H1 (cell line): ENCODE results near the gene GPC3. TPM values are rescaled to one million over a fixed set of nuclear protein-coding genes. Genes with fewer than 3 reads are reported as not detected.
"Not testable (repeated sequence)": the region's sequence is repeated elsewhere in the genome, so short reads cannot be mapped to it uniquely, and the experiment has no call there.

Source experiments
- CTCF ChIA-PET: fragments of 300-600 bp; sonication (Branson Sonifier 250); formaldehyde crosslinking; loops from one replicate; lab custom pipeline; 2021; ENCODE audit not compliant: partially characterized antibody; lab: Charles Lee
- POLR2A ChIA-PET: fragments of 300-600 bp; sonication (Branson Sonifier 250); formaldehyde crosslinking; loops from one replicate; lab custom pipeline; 2021; ENCODE audit warnings: inconsistent platforms; ENCODE audit not compliant: partially characterized antibody; lab: Charles Lee
- DNase-seq, 2 experiments: peaks; one replicate each; pipeline versions ENCODE4 v3.0.0 to v3.0.0-alpha.2; 2010 to 2022; ENCODE audit warnings: low spot score in 2 of 2, low read depth in 1 of 2, mixed read lengths in 1 of 2
- FAIRE-seq: peaks from 2 replicates; lab custom pipeline; 2011; peaks lifted over from hg19 to GRCh38; lab: Jason Lieb, UNC
- H2AFZ ChIP-seq: 2 replicates; pipeline ENCODE4 v1.8.1; 2012; ENCODE audit warnings: low read length, inconsistent platforms
- H2AK5ac ChIP-seq: 2 replicates; pipeline ENCODE4 v1.6.1; 2013; ENCODE audit warnings: low read depth, low read length
- H2BK120ac ChIP-seq: replicated peaks from 2 replicates; pipeline ENCODE3; 2013; ENCODE audit warnings: low read depth, low read length, inconsistent platforms
- H2BK12ac ChIP-seq: 2 replicates; pipeline ENCODE4 v1.6.1; 2013; ENCODE audit warnings: low read depth, low read length
- H2BK15ac ChIP-seq: 2 replicates; pipeline ENCODE4 v1.6.1; 2013; ENCODE audit warnings: low read length
- H2BK20ac ChIP-seq: 2 replicates; pipeline ENCODE4 v1.6.1; 2013; ENCODE audit warnings: low read length
- H2BK5ac ChIP-seq: 2 replicates; pipeline ENCODE4 v1.6.1; 2013; ENCODE audit warnings: low read depth, low read length
- H3K14ac ChIP-seq: 2 replicates; pipeline ENCODE4 v1.6.1; 2013; ENCODE audit warnings: inconsistent platforms; ENCODE audit not compliant: insufficient read length
- H3K18ac ChIP-seq: 2 replicates; pipeline ENCODE4 v1.6.1; 2013; ENCODE audit warnings: low read length; ENCODE audit errors: extremely low read depth
- H3K23ac ChIP-seq: 2 replicates; pipeline ENCODE4 v1.6.1; 2013; ENCODE audit warnings: inconsistent platforms; ENCODE audit not compliant: insufficient read length
- H3K23me2 ChIP-seq: 2 replicates; pipeline ENCODE4 v1.6.1; 2013; ENCODE audit warnings: low read depth, low read length
- H3K27ac ChIP-seq: 2 replicates; pipeline ENCODE4 v1.6.1; 2011; ENCODE audit warnings: low read depth, low read length, inconsistent platforms
- H3K27me3 ChIP-seq, 4 experiments: replicated peaks in 1 of 4; 1 replicate in 1 of 4; 2 replicates in 3 of 4; pipeline versions ENCODE4 v1.6.1 to v1.8.1; 2011 to 2013; ENCODE audit warnings: low read length in 3 of 4, mild to moderate bottlenecking in 3 of 4, inconsistent platforms in 2 of 4, mixed read lengths in 2 of 4, moderate library complexity in 1 of 4; ENCODE audit not compliant: control insufficient read depth in 3 of 4, insufficient read depth in 3 of 4; ENCODE audit errors: extremely low read depth in 1 of 4
- H3K36me3 ChIP-seq, 4 experiments: 2 replicates each; pipeline versions ENCODE4 v1.6.1 to v1.8.1; 2011 to 2013; ENCODE audit warnings: mild to moderate bottlenecking in 4 of 4, low read length in 3 of 4, moderate library complexity in 2 of 4, control low read depth in 1 of 4, inconsistent platforms in 1 of 4; ENCODE audit not compliant: insufficient read depth in 4 of 4, control insufficient read depth in 2 of 4
- H3K4ac ChIP-seq: replicated peaks from 2 replicates; pipeline ENCODE3; 2013; ENCODE audit warnings: low read length, low read depth, mixed read lengths, inconsistent platforms; ENCODE audit not compliant: insufficient read length
- H3K4me1 ChIP-seq, 4 experiments: replicated peaks in 1 of 4; 1 replicate in 1 of 4; 2 replicates in 3 of 4; pipeline versions ENCODE4 v1.6.1 to v1.8.1; 2011 to 2013; ENCODE audit warnings: low read length in 3 of 4, inconsistent platforms in 2 of 4, mixed read lengths in 1 of 4; ENCODE audit not compliant: insufficient read depth in 4 of 4, control insufficient read depth in 3 of 4
- H3K4me2 ChIP-seq, 2 experiments: 2 replicates each; pipeline versions ENCODE4 v1.6.1 to v1.8.1; 2011 to 2013; ENCODE audit warnings: low read depth in 2 of 2, low read length in 2 of 2, control low read depth in 1 of 2, inconsistent platforms in 1 of 2, mild to moderate bottlenecking in 1 of 2; ENCODE audit not compliant: insufficient read depth in 1 of 2
- H3K4me3 ChIP-seq, 4 experiments: fragments of 200-600, 300-600 bp in 1 of 4; sonication (generic), shearing (Covaris generic), sonication (Bioruptor Twin) in 1 of 4; 2 replicates each; pipeline versions ENCODE4 v1.5.1 to v1.8.1; 2011 to 2016; ENCODE audit warnings: low read length in 4 of 4, low read depth in 3 of 4, control low read depth in 2 of 4, inconsistent platforms in 2 of 4, mild to moderate bottlenecking in 2 of 4, mixed read lengths in 1 of 4, moderate library complexity in 1 of 4; ENCODE audit not compliant: insufficient read depth in 2 of 4; ENCODE audit errors: extremely low read depth in 1 of 4
- H3K56ac ChIP-seq: replicated peaks from 2 replicates; pipeline ENCODE3; 2013; ENCODE audit warnings: low read depth, mild to moderate bottlenecking, mixed read lengths, low read length, inconsistent platforms; ENCODE audit not compliant: insufficient read length
- H3K79me1 ChIP-seq: 2 replicates; pipeline ENCODE4 v1.6.1; 2013; ENCODE audit warnings: low read depth, low read length, control low read depth
- H3K79me2 ChIP-seq, 2 experiments: 2 replicates each; pipeline versions ENCODE4 v1.6.1 to v1.8.1; 2012 to 2013; ENCODE audit warnings: low read length in 2 of 2, mild to moderate bottlenecking in 2 of 2, inconsistent platforms in 1 of 2; ENCODE audit not compliant: insufficient read depth in 2 of 2, control insufficient read depth in 1 of 2
- H3K9ac ChIP-seq, 4 experiments: replicated peaks in 1 of 4; 1 replicate in 1 of 4; 2 replicates in 3 of 4; pipeline versions ENCODE4 v1.6.1 to v1.8.1; 2011 to 2013; ENCODE audit warnings: low read depth in 3 of 4, low read length in 3 of 4, control low read depth in 2 of 4, mild to moderate bottlenecking in 2 of 4, moderate library complexity in 2 of 4, inconsistent platforms in 1 of 4; ENCODE audit errors: extremely low read depth in 1 of 4
- H3K9me3 ChIP-seq, 2 experiments: 2 replicates each; pipeline versions ENCODE4 v1.6.1 to v1.8.1; 2012 to 2013; ENCODE audit warnings: mild to moderate bottlenecking in 2 of 2, moderate library complexity in 2 of 2, control low read depth in 1 of 2, inconsistent platforms in 1 of 2, low read depth in 1 of 2, low read length in 1 of 2, mixed read lengths in 1 of 2; ENCODE audit not compliant: insufficient read depth in 2 of 2
- H4K20me1 ChIP-seq, 2 experiments: replicated peaks in 1 of 2; 2 replicates each; pipeline versions ENCODE3 to v1.8.1; 2011 to 2013; ENCODE audit warnings: inconsistent platforms in 2 of 2, low read length in 2 of 2, mild to moderate bottlenecking in 1 of 2; ENCODE audit not compliant: insufficient read depth in 2 of 2, control insufficient read depth in 1 of 2
- H4K5ac ChIP-seq: 2 replicates; pipeline ENCODE4 v1.6.1; 2013; ENCODE audit warnings: low read length, low read depth, mixed read lengths, inconsistent platforms; ENCODE audit not compliant: insufficient read length
- H4K8ac ChIP-seq: 2 replicates; pipeline ENCODE4 v1.8.0; 2013; ENCODE audit warnings: mild to moderate bottlenecking, moderate library complexity, low read length, inconsistent platforms; ENCODE audit not compliant: insufficient read depth; ENCODE audit errors: extremely low read depth
- H4K91ac ChIP-seq: replicated peaks from 2 replicates; pipeline ENCODE3; 2013; ENCODE audit warnings: low read length, mixed read lengths, inconsistent platforms; ENCODE audit not compliant: insufficient read length
- WGBS, 2 experiments: shearing (Covaris generic) in 1 of 2; methylation state at CpG; one replicate each; pipeline versions ENCODE4 v1.1.6 to v1.1.7; 2013 to 2015; ENCODE audit warnings: low lambda C conversion rate in 2 of 2, mixed read lengths in 2 of 2, inconsistent platforms in 1 of 2, low coverage in 1 of 2, missing lambda C conversion rate in 1 of 2; ENCODE audit not compliant: insufficient replicate concordance in 2 of 2, insufficient coverage in 1 of 2, insufficient read length in 1 of 2; ENCODE audit errors: extremely low coverage in 1 of 2, missing lambda C conversion rate in 1 of 2; 5-methylcytosine and 5-hydroxymethylcytosine counted together
- polyA plus RNA-seq, 7 experiments: library from polyadenylated mRNA; depleted of rRNA in 3 of 7; stranded (reverse) in 5 of 7; unstranded in 2 of 7; fragments of >200 nt in 5 of 7; fragments of 200-250 nt in 2 of 7; gene quantifications; 1 replicate in 5 of 7; 2 replicates in 1 of 7; 4 replicates in 1 of 7; pipeline versions ENCODE4 v1.2.1 to v1.2.3, GENCODE V29; 2011 to 2013; ENCODE audit warnings: missing spikeins in 2 of 7, mixed read lengths in 2 of 7
- total RNA-seq: library from RNA; stranded (reverse); fragmentation: NEBNext Ultra II Directional; extraction: Animal tissue kit (Norgen Biotek cat#: 25700); gene quantifications from 2 replicates; pipeline ENCODE4 v1.2.1, GENCODE V29; 2021

Gene GPC3
- total and polyA plus RNA-seq, 2 of the 8 experiments (the other 6 are each of a cell fraction or from before 2014, with no cell fraction given) = 64.8 to 71.9 TPM

DNA sequence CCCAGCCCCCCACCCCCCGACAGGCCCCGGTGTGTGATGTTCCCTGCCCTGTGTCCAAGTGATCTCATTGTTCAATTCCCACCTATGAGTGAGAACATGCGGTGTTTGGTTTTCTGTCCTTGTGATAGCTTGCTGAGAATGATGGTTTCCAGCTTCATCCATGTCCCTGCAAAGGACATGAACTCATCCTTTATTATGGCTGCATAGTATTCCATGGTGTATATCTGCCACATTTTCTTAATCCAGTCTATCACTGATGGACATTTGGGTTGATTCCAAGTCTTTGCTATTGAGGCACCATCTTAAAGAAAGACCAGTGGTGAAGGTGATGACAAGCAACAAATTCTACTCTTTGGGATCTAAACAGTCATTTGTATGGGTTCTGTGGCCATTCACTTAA lies 30.1 kb upstream of the GPC3 start:
- 80% methylated on average over 1 of the region's 3 CpGs; no CpG with 5 or more reads in 1 of the 2 experiments for whole genome bisulfite sequencing, 2 experiments

More for the DNA sequence above, 30.1 kb upstream of the GPC3 start:
- H2BK12ac ChIP-seq, H4K5ac ChIP-seq, H2BK15ac ChIP-seq, H3K36me3 ChIP-seq, H3K79me2 ChIP-seq, H4K8ac ChIP-seq, H4K20me1 ChIP-seq, H3K4ac ChIP-seq, H3K56ac ChIP-seq, H4K91ac ChIP-seq, H3K9me3 ChIP-seq, FAIRE-seq, H3K9ac ChIP-seq, H3K23ac ChIP-seq, H3K27me3 ChIP-seq, H3K23me2 ChIP-seq, H2BK20ac ChIP-seq, H3K14ac ChIP-seq, H2BK5ac ChIP-seq, H3K4me2 ChIP-seq, H3K4me1 ChIP-seq, POLR2A ChIA-PET, H3K79me1 ChIP-seq, H3K18ac ChIP-seq, H2AK5ac ChIP-seq, H3K4me3 ChIP-seq, H2BK120ac ChIP-seq, H2AFZ ChIP-seq, DNase-seq, H3K27ac ChIP-seq, CTCF ChIA-PET: not testable (repeated sequence)
